Measurements from ENCODE around the gene NUP214.

DNA sequence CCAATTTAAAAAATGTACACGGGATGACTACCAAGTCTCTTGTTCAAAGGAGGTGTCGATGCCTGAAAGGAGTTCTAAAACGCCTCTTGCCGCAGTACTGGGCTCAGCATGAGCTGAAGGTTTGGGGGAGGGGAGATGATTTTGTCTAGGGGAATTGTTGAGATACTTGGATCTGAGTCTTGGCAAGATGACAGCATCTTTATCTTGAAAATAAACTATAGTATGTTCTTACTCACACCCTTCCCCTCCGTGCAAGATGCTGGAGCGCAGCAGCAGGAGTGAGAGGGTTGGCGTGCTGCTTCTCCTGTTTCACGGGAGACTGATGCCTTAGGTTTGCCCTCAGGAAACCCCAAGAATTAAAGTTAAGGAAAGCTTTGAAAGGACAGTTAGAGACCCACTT, 103.6 kb downstream of the NUP214 start:
- TF ChIP-seq POLR2A (IDR thresholded peaks at IDR 0.05; ENCODE audit: low read length) (no peak), GATA1 (IDR thresholded peaks at IDR 0.05; ENCODE audit: low read depth, low read length) (no peak)
